A549 treated with Hydrocortisone at 1 μM for 4 hours (cell line): ENCODE results near the gene APC. TPM values are rescaled to one million over a fixed set of nuclear protein-coding genes. Genes with fewer than 3 reads are reported as not detected.

ENCODE experiments used
- total RNA-seq: library from RNA; stranded (reverse); fragments of 200-300 nt; extraction: Qiagen RNA extraction; gene quantifications from 5 replicates; pipeline ENCODE4 v1.2.3, GENCODE V29; 2022

The APC gene
- total RNA-seq: 6.1 to 13.2 TPM (median 9.1 TPM) in 5 replicates

DNA sequence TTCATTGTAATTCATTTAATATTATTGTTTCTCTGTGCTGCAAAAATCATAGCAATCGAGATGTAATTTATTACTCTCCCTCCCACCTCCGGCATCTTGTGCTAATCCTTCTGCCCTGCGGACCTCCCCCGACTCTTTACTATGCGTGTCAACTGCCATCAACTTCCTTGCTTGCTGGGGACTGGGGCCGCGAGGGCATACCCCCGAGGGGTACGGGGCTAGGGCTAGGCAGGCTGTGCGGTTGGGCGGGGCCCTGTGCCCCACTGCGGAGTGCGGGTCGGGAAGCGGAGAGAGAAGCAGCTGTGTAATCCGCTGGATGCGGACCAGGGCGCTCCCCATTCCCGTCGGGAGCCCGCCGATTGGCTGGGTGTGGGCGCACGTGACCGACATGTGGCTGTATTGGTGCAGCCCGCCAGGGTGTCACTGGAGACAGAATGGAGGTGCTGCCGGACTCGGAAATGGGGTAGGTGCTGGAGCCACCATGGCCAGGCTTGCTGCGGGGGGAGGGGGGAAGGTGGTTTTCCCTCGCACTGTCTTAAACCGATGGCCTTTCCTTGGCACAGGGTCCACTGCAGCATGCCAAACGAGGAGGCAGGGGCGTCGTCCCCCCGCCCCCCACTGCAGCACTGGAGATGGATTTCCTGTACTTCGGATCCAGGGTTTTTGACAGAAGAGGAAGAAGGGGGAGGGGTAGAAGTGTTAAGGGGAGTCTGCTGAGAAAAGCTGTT lies at the start of gene APC:
APC (plus strand) TSS at position 423 of the 728 bp plus-strand sequence. CDS start 17,006 bp downstream, outside the sequence.

DNA sequence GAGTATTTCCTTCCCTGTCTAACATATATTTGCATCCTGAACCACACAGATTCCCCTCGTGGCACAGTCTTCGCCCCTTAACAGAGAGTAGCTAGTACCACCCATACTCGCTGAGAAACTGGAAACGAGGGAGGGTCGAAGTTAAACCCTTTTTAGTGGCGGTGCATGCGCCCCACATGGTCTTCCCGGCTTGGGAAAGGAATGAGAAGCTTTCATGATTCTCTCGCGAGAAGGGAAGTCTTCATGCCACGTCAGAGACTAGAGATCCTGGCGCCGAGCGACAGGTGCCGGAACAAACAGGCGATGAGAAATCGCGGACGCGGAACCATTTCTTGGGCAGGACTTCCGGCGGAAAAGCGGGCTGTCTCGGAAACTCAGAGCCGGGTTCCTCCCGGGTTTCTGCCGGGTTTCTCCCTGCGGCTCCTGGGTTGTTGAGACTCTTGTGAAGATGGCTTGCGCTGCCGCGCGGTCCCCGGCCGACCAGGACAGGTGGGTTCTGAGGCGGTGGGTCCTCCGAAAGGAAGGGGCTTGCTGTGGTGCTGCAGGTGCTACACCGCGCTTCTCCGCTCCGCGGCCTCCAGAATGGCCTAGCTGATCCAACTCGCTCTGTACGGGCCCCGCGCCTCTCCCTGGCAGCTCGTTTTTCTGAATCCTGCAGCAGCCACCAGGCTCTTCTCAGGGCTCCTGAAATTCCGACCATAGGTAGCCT lies 123.4 kb downstream of the APC start, which contains the start of gene SRP19:
SRP19 (plus strand) TSS at position 359 of the 709 bp plus-strand sequence; CDS start at position 449, 90 bp downstream.

Other genes with a start within 250 kb of the APC start
- gene SRP19, start 123.4 kb downstream of the APC start, total RNA-seq: 75.1 to 81.4 TPM (median 79.0 TPM) in 5 replicates
- 126 to 168 TPM (median 153 TPM) in 5 replicates for gene REEP5, start 184.3 kb downstream of the APC start, total RNA-seq
- 8.3 to 13.2 TPM (median 11.3 TPM) in 5 replicates for gene DCP2, start 238.9 kb downstream of the APC start, total RNA-seq